NCI-H526 (cell line): Measurements from ENCODE around the gene GPRC6A.
"Not testable (repeated sequence)": the region's sequence is repeated elsewhere in the genome, so short reads cannot be mapped to it uniquely, and the experiment has no call there.

Source experiments
- DNase-seq, 2 experiments: peaks; one replicate each; lab custom pipeline; 2025; lab: John Stamatoyannopoulos, UW

Gene GPRC6A

DNA sequence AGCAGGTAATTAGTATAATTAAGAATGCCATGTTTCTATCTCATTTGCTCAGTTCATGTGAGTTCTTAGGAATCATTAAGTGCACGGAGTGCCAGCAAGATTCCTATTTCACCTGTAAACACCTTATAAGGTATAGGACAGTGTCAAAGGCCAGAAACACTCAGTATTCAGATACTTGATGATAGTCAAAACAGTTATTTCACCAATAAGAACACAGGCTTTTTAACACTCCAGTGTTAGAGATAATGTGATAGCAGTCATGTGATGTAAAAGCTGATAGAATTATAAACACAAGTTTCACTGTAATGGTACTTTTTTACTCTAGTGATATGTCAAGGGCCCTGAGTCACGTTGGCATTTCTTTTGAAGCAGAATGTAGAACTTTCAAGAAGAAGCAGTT lies at the start of gene GPRC6A:
GPRC6A (minus strand) TSS at position 101 of the 400 bp plus-strand sequence; CDS start at position 31, 70 bp downstream.
- DNase-seq, result no peak

DNA sequence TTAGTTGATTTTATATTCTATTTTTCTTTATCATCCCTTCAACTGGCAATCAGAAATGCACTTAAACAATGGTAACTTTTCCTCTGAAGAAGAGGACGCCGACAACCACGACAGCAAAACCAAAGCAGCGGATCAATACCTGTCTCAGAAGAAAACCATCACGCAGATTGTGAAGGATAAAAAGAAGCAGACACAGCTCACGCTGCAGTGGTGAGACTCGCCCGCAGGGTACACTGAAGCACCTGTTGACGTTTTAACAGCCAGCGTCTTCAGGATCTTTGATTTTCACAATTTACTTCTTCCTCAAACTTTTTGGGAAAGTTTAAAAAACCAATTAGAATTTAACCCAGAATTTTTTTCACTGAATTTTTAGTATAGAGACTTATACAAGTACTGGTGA lies 48.9 kb upstream of the GPRC6A start:
- peak in 1 of 2 experiments; percentile 18 for DNase-seq

DNA sequence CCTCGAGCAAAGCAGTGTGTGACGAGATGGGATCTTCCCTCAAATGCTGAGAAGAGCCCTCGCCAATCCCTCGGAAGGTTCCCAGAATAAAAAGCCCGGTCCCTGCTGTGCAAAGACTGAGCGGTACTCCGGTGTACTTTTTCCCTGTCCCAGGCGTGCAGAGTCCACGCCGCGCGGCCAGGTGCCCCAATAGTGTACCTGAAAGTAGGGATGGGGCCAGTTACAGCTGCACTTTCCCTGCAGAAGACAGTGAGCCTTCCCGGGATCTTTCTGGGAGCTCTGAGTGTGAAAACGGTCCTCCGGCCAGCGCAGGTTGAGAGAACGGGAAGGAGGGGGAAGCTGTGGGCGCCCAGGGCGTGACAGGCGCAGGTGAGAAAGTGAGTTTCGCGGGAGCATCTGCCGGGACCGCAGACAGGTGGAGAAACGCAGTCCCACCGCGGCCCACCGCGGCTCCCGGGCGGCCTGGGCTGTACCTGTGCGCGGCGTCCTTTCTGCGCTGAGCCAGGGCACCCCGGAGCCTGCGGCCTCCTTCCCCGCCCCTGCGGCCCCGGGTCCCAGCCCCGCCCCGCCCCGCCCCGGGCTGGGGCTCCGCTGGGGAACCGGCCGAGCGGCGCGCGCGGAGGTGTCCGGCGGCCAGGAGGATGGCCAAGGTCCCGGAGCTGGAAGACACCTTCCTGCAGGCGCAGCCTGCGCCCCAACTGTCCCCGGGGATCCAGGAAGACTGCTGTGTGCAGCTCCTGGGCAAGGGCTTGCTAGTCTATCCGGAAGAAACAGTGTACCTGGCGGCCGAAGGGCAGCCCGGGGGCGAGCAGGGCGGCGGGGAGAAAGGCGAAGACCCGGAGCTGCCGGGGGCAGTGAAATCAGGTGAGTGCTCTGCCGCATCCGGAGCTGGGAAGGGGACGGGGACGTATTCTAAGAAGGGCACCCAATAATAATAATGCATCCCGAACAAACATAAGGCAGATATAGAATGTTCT lies 48.0 kb upstream of the GPRC6A start, which contains the start of gene RFX6:
RFX6 (plus strand) TSS at position 608 of the 977 bp plus-strand sequence; CDS start at position 642, 34 bp downstream.
- peak; percentile 14 to 64 for DNase-seq

DNA sequence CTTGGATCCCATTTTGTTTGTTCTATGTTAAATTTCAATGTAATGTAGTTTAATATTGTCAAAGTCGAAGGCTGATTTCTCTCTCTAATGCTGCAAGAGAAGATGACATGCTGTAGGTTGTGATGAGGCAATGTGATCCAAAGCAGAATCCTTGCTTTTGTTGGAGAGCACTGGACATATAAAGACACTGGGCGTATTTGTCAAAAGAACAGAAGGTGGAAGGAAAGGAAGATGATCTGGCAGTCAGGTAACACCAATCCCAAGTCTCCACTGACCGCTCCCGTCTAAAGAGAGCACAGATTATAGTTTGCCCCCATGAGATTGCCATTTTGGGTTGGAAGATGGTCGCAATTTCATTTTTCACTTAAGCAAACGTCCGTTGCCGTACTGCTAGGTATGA lies 47.2 kb upstream of the GPRC6A start:
- DNase-seq, result no peak

- DNase-seq, result no peak
Observed at GRCh38 chr6:116872771-116873170, 43.9 kb upstream of the GPRC6A start.

GRCh38 chr6:116866281-116866871 lies 37.5 kb upstream of the GPRC6A start:
- DNase-seq, result no peak

- no peak for DNase-seq
Observed at GRCh38 chr6:116859264-116859663, 30.4 kb upstream of the GPRC6A start.

DNA sequence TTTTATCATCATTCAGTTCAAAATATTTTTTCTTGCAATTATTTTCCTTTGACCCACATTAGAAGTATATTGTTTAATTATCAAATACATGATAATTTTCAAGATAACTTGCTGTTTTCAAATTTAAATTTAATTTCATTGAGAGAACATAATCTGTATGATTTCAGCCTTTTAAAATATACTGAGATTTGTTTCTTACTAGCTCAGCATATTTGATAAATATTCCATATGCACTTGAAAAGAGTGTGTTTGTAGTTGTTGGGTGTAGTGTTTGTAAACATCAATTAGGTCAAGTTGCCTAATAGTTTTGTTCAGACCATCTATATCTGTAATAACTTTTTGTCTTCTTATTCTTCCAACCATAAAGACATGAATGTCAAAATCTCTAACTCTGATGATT lies 29.2 kb upstream of the GPRC6A start:
- no peak for DNase-seq

GRCh38 chr6:116847227-116847626 lies 18.3 kb upstream of the GPRC6A start:
- DNase-seq, result peak; percentile 52 to 64

DNA sequence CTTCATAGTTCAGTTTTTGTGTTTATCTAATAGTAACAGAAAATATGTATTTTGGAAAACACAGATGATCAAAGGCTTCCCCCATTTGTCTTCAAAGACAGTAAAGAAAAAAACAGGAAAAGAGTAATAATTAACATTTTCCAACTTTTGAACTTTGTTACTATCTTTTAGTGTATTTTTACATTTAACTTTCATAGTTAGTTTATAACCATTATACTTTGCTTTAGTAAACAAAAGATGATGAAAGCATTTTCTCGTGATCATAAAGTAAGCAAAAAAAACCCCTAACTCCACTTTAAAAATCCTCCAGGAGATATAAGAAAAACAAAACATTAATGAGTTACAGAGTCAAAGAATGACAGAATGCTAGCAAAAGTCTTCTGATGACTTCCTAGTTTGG lies 13.6 kb upstream of the GPRC6A start:
- DNase-seq, result no peak

GRCh38 chr6:116840091-116840490 lies 11.2 kb upstream of the GPRC6A start:
- DNase-seq, result no peak

DNA sequence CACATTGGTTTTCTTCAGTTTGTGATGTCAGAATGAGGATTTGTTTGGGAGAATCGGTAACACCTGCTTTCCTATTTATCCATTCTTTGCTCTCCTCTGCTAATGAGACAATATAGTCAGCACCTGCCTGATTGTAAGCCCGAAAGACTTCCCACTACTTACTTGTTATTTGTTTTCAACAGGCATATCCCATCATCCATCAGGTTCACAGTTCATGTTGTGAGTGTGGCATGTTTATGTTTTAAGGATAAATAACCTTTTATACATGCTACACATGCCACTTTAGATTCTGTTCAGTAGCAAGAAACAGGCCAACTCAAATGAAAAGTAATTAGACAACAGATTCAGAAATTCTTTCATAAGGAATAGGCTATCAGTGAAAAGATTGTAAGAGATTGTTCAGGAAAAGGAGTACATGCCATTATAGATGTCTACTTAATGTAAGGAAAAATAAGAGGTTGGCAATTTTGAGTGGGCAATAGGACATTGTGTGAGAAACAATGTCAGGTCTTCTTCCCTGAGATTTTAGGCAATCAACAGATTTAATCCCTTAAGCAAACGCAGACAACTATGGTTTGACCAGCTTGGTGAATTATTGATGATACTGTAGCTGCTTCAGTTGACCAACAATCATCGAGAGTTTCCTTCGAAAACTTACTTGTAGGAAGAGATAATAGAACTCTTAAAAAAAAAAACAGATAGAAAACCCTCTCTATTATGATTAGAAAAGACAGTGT lies 7.9 kb upstream of the GPRC6A start:
- DNase-seq, result no peak

DNA sequence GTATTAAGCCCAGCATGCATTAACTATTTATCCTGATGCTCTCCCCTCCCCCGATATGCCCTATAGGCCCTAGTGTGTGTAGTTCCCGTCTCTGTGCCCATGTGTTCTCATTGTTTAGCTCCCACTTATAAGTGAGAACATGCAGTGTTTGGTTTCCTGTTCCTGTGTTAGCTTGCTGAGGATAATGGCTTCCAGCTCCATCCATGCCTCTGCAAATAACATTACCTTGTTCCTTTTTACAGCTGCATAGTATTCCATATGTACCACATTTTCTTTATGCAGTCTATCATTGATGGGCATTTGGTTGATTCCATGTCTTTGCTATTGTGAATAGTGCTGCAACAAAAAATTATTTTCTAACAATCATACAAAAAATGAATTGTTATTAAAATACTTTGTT lies 5.6 kb upstream of the GPRC6A start:
- DNase-seq, result not testable (repeated sequence)

GRCh38 chr6:116827561-116828240 lies 1.2 kb downstream of the GPRC6A start:
- no peak for DNase-seq

- DNase-seq, result not testable (repeated sequence)
Observed at GRCh38 chr6:116816336-116816735, 12.5 kb downstream of the GPRC6A start.

- no peak for DNase-seq
Observed at GRCh38 chr6:116812051-116812650, 16.7 kb downstream of the GPRC6A start.

GRCh38 chr6:116801971-116802370 lies 26.9 kb downstream of the GPRC6A start:
- DNase-seq, result no peak

GRCh38 chr6:116799945-116800344 lies 28.9 kb downstream of the GPRC6A start:
- no peak for DNase-seq

DNA sequence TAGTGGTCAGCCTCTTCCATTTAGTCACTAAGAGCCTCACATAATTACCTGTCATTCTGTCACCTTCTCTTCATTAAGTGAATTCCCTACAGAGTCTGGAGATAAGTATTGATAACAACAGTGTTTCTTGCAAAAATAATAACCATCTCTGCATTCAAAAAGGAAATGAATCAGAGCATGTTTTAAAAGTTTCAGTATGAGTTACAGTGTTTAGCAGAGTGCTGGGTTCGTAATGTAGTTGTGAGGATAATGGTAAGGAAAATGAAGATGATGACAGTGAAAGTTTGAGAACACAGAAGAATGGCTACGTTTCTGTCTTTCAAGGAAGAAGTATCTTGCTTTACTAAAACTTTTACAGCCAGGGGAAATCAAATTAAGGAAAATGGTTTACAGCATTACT lies 31.3 kb downstream of the GPRC6A start:
- no peak for DNase-seq

DNA sequence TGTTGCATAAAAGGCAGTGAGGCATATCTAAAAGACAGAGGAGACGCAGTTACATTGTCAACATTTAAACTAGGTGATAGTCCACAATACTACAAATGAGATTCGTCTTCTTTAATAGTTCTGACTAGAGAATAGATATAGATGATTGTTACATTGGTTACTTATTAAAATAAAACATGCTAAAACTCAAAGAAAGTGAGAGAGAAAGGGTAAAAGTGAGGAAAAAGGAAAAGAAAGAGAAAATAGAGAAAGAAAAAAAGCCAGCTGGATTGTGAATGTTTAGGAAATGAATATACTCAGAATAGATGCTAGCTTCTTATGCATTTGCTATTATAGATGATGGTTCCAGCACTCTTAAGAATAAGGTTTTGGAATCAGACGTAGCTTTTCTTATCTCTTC lies 35.7 kb downstream of the GPRC6A start:
- no peak for DNase-seq

- DNase-seq, result no peak
Observed at GRCh38 chr6:116783852-116784251, 45.0 kb downstream of the GPRC6A start.
